Iris pigment epithelial cell (primary cell): ENCODE data around the gene CDC5L.
A peak's percentile ranks its signal among the peaks of the same experiment; 100 is the strongest.
"Not testable (repeated sequence)": the region's sequence is repeated elsewhere in the genome, so short reads cannot be mapped to it uniquely, and the experiment has no call there.

Experiments
- DNase-seq: peaks from one replicate; pipeline ENCODE4 v3.0.0-alpha.2; 2011; ENCODE audit warnings: low read depth

CDC5L gene

DNA sequence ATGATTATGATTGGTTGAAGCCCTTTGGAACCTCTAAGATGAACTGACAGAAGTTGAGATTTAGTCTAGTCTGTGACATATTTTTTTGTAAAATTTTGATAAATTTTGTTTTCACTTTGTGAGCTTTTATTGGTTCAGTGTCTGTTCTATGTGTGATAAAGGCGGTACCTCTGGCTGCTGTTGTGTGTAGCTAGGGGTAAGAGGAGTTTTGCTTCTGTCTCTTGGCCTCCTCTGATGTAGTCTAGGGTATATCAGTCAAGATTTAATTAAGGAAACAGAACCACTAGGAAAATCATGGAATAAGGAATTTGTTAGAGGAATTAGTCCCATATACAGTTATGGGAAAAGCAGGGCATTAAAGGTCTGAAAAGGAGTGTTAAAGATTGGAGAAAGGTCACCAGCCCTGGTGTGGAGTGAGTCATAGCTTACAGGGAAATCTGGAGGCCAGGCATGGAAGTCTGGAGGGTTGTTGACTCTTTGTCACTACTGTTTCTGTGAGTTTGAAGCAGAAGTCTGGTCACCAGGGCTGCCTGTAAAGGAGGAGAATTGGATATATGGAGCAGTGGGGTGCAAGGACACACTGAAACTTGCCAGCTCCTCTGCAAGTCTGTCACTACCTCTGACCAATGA is 28.5 kb downstream of the CDC5L start:
- peak; percentile 58 for DNase-seq

DNA sequence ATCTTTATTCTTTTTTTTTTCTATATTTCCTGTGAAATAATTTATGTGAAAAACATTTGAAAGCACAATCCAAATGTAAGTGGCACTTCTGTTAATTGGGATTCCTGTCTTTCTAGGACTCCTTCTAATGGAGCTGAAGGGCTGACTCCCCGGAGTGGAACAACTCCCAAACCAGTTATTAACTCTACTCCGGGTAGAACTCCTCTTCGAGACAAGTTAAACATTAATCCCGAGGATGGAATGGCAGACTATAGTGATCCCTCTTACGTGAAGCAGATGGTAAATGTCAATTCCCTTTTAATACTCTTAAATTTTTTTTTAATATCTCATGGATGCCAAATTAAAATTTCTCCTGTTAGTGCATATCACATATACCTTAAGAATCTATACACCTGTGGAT is 35.0 kb downstream of the CDC5L start:
- no peak for DNase-seq

DNA sequence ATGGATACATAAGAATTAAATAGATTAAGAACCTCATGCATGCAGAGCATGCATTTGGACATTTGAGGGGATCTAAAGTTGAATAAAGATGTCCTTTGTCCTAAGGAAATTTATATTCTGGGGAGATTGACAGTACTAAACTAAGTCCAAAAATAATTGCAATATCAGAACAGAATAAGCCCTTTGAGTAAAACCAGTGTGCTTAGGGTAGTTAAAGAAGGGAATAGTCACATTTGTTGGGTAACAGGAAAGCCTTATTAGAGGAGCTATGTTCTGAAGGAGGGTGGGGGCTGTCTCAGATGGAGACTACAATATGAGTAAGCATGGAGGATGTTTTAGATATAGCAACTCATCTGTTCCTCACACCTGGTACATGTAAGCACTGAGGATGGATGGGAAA is 35.8 kb downstream of the CDC5L start:
- DNase-seq = no peak

- DNase-seq = no peak
Measured at GRCh38 chr6:44425951-44426350, 38.4 kb downstream of the CDC5L start.

DNA sequence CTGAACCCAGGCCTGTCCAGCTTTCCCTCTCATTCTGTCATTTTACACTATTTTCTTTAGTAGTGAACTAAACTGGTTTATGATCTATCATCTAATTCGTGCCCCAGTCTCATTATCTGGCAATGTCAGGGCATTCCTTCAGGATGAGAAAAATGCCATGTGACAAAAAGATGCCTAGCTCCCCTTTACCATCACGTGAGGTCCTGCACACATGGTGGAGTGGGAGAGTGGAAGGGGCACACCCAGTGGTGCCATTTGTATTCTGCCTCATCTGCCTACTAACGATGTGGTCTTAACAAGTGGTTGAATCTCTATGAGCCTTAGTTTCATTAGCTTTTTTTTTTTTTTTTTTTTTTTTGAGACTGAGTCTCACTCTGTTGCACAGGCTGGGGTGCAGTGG is 41.2 kb downstream of the CDC5L start:
- no peak for DNase-seq

GRCh38 chr6:44430326-44430725 is 42.8 kb downstream of the CDC5L start:
- DNase-seq = peak; percentile 80

DNA sequence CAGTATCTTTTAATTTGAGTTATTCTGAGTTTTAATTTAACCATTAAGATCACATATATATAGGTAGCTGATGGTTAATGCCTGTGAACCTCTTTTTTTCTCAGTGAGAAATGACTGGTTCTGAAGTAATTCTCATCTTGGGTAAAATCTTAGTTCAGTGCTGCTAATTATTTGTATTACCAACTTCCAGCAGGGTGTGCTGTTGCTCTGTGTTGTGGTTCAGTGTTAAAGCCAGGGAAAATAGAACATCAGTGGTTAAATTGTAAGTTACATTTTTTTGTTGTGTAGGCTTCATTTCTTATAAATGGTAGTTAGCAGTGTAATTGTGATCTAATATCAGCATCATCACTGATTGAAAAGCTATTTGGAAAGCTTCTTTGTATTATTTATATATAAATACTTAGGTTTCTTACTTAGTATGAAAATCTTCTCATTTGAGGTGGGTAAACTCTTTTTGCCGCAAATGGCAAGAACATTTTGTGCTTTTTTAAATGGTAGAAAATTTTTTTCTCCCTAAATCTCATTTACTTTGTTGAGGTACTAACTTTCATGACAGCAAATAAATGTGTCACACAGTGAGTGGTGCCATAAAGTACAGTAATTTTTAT is 43.7 kb downstream of the CDC5L start:
- DNase-seq = peak; percentile 74

DNA sequence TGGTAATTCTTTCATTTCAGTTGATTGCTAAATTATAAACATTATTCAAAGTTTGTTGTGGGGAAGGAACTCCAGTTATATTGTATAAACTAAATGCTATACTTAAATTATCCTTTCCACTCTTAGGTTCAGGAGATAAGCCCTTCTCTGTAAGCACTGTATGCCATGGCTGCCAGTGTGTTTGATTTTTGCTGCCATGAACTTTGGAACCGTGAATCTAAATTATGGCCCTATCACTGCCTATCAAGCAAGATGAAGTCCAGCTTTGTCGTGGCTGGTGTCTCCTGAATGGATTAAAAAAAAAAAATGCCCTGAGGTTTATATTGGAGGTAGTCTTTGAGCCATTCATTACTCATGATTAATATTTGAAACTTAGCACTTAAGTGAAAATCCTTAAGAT is 44.7 kb downstream of the CDC5L start:
- DNase-seq = no peak

DNA sequence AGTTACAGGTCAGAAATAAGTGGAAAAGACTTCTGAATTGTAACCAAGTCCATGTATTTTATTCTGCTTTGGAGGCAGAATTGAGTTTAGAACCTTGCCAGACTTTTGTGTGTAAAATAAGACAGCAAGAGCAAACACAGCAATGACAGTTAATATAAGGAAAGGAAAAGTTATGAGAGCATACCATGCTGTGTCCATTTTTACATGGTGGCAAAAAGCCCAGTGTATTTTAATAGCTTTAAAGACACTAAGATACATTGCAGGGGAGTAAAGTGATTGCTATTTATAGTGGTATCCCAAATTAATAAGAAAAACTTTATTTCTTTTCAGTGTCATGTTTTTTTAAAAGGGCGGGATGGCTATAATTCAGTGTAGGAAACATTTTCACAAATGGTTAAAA is 45.2 kb downstream of the CDC5L start:
- no peak for DNase-seq

DNA sequence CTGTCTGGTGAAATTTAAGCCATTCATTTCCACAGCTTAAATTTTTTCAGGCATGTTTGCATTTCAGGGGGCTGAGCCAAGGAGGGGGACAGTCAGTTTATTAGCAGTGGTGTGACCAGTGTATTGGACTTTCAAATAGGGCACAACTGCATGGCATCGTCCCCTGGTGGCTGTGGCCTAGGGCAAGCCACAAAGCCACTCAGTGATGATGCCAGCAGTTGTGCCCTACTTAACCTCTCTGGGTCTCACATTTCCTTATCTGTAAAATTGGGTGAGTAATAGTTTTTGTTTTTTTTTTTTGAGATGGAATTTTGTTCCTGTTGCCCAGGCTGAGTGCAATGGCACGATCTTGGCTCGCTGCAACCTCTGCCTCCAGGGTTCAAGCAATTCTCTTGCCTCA is 48.0 kb downstream of the CDC5L start:
- DNase-seq = no peak

DNA sequence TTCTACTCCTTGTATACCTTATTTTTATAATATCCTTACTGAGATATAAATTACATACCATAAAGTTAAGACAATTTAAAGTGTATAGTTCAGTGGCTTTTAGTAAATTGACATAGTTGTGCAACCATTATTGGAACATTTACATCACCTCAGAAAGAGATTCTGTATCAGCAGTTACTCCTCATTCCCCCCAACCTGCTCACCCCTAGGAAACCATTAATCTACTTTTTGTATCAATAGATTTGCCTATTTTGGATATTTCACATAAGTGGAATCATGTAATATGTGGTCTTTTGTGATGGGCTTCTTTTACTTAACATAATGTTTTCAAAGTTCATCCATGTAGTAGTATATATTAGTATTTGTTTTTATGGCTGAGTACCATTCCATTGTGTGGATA is 51.3 kb downstream of the CDC5L start:
- DNase-seq = no peak

- peak; percentile 82 for DNase-seq
Measured at GRCh38 chr6:44439270-44440045, 52.0 kb downstream of the CDC5L start.

GRCh38 chr6:44441091-44441855 is 53.8 kb downstream of the CDC5L start:
- no peak for DNase-seq

DNA sequence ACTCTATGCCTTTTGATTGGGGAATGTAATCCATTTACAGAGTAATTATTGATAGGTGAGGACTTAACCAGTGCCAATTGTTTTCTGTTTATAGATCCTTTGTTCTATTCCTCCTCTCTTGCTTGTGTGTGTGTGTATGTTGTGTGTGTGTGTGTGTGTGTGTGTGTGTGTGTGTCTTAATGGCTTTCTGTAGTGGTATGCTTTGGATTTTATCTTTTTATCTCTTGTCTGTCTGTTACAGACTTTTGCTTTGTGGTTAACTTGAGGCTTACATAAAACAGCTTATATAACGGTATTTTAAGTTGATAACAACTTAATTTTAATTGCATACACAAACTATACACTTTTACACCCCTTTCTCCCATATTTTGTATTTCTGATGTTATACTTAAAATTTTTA is 54.7 kb downstream of the CDC5L start:
- no peak for DNase-seq

GRCh38 chr6:44442833-44443444 is 55.4 kb downstream of the CDC5L start:
- DNase-seq = no peak

DNA sequence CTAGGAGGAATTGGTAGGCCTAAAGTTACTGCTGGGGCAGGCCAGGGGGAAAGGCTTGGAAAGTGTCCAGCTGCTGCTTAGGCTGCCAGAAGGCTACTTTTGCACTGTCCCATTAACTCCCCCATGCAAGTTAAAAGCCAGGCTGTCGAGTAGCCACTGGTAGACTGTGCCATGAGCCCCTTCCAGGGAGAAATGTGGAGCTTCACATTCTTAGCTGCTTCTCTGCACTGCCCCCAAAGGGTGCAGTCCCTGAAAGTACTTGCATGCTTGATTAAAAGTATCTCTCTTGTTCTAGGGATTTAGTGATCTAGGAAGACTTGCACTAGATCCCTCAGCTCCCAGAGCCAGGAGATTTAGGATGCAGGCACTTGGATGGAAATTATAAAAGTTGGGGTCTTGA is 57.3 kb downstream of the CDC5L start:
- no peak for DNase-seq

GRCh38 chr6:44446626-44447300 is 59.3 kb downstream of the CDC5L start:
- DNase-seq = peak; percentile 93

DNA sequence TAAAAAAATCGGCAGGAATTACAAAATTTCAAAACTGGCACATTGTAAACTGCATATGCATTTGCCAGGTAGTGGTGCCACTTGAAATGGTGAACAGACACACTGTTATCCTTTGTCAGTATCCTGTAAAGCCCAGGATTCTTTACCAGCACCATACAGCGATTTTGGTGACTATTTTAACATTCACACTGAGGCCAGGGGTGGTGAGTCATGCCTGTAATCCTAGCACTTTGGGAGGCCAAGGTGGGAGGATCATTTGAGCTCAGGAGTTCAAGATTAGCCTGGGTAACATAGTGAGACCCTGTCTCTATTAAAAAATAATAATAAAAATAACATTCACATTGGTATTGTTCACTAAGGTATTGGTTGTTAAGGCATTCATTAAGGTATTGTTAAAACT is 61.7 kb downstream of the CDC5L start:
- DNase-seq = not testable (repeated sequence)

DNA sequence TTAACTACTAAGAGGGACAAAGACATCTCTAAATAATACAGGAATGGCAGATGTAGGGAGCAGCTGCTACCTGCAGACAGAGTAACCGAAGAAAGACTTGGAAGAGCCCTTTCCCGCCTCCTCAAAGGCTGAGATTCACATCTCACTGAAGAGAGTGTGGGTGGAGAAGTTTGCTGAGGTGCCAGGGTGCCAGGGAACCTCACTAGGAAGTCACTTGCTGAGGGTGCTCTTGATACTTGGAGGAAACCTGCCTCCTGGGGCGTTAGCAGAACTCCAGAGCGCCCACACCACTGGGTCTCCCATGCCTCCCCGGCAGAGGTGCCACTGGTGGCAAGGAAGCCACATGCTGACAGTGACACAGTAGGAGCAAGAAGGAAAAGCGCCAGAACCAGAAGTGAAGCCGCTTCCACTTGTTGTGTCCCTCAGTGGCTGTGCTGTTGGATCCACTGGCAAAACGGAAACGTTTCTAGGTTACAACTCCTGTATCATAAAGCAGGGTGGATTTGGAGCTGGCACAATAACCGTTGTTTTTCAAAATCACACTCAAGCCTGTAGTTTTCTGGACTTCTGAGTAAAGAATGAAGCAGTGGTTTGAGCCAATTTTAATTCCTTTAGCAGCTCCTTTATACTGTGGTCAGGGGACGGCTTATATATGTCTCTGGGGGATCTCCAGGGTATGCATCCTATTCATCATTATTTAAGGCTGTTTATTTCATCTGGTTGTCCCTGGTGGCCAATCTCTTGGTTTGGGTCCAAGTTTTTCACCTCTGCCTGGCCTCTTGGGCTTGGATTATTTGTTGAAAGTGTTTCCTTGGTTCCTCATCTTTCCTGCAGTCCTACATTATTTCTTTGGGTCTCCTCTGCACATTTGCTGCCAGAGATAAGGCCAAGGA is 64.5 kb downstream of the CDC5L start:
- no peak for DNase-seq

DNA sequence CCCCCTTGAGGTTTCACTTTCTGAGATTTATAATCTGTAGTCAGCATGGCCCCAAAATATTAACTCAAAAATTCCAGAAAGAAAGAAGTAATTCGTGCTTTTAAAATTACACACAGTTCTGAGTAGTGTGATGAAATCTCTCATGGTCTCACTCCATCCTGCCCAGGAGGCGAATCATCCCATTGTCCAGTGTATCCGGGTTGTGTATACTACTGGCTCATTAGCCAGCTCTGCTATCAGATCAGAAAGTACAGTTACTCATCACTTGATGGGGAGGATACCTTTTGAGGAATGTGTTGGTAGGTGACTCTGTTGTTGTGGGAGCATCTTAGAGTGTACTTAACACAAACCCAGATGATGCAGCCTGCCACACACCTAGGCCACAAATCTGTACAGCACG is 65.2 kb downstream of the CDC5L start:
- DNase-seq = peak; percentile 81

- DNase-seq = no peak
Measured at GRCh38 chr6:44453146-44453545, 65.6 kb downstream of the CDC5L start.
